Measurements from ENCODE around the gene FBXO15.

The FBXO15 gene, protein sequence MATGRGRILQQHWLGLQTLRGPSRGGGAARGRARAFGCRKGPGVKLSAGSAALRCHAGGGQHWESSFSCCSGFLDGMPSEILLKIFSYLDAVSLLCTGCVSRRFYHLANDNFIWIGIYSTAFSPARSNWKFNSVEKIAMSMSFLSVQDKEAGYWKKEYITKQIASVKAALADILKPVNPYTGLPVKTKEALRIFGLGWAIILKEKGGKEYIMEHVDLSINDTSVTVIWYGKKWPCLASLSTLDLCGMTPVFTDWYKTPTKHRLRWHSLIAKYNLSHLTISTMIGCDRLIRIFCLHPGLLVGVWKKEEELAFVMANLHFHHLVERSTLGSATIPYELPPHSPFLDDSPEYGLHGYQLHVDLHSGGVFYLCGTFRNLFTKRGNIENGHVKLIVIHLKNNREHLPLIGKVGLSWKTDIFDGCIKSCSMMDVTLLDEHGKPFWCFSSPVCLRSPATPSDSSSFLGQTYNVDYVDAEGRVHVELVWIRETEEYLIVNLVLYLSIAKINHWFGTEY

DNA sequence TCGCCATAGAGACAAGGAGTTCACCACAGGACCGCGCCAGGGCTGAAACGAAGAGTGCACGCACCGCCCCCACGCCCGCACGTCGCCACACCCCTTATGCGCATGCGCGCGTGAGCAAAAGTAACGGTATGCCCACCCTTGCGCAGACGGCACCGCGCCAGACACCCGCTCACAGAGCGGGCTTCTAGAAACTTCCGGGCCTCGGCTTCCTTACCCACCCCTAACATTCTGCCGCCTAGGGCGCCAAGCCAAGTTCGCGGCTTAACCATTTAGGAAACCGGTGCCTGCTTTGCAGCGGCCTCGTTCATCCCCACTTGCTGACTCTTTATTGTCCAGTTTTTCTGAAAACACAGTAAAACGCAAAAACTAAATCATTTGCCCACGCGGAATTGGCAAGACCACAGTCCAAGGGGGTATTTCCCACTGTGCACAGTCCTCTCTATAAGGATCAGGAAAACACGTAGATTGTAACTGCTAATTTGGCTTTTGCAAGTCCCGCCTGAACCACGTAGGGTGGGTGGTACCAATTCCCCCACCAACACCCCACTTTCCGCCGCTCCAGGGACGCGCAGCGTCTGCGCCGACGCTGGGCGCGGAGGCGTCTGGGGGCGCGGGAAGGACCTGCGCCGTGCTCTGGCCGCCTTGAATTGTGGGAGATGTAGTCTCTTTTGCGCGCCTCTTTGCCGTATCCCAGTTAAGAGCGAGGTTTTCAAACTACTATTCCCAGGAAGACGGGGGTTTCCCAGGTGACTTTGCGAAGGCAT is at the start of gene FBXO15, which contains the start of gene TIMM21:
FBXO15 (minus strand) TSS at position 56 of the 764 bp plus-strand sequence; CDS start at position 7, 49 bp downstream.
TIMM21 (plus strand) TSS at position 745 of the 764 bp plus-strand sequence. CDS start 286 bp downstream, outside the sequence.
- peak; percentile 95 for DNase-seq (ENCODE audit: low read depth)

DNA sequence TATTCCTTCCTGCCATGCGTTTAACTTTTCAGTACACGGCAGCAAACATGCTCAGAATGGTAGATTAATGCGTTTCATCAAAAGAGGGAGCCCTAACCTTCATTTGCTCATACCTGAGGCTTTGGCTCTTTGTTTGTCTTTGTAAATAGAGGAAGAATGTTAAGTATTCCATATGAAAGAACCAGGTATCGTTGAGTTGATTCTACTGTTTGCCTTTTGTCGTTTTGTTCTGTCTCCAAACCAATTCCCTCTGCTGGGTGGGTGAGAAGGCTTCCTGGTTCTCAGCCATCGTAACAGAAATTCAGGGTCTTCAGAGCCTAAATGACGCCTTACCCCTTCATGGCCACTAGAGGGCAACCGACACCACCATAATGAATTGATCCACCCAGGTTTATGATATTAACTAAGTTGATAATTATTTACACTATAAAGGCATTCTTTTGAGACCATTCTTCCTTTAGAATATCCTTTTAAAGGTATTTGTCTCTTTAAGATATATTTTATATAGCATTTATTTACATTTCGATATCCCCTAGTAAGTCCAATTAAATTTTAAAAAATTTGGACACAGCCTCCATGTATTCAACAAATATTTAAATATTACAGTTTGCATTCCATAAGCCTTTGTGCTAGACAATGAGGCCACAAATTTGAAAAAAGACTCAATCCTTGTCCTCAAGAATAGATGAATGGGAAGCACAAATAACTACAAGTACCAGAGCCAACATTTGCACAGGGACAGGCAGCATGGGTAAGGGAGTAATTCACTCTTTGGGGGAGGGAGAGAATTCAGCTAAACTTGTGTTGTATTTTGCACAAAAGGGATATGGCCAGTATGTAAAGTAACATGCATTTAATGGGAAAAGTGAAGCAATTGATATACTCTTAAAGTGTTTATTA is 48.8 kb upstream of the FBXO15 start:
- DNase-seq (ENCODE audit: low read depth): peak; percentile 3

DNA sequence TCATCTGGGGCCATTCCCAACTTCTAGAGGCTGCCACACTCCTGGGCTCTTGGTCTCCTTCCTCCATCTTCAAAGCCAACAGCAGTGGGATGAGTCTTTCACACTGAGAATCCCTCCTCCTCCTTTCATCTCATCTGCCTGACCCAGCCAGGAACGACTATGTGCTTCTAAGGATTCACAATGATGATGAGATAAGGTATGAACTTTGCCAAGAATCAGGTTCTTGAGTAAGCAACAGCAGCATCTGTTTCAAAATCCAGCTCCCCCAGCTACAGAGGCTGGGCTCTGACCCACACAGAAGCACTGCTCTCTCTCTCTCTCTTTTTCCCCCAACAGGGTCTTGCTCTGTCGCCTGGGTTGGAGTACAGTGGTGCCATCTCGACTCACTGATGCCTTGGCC is 47.1 kb upstream of the FBXO15 start:
- no peak for DNase-seq (ENCODE audit: low read depth)

DNA sequence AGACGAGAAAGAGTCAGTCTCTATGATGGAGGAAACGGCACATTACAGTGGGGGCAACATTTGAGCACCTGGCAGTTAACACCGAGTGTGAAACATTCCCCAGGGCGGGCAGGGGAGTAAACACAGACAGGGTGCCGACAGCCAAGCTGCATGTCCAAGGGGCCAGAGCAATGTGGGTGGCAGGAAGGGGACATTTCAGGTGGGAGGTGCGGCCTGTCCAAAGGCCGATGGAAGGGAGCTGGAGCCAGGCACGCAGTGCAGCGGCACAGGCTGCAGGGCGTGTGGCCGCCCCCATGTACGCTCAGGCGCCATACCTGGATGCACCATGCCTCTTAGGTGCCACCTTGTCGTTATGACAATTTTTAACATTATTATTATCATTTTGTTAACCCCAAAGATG is 43.9 kb upstream of the FBXO15 start:
- no peak for DNase-seq (ENCODE audit: low read depth)

DNA sequence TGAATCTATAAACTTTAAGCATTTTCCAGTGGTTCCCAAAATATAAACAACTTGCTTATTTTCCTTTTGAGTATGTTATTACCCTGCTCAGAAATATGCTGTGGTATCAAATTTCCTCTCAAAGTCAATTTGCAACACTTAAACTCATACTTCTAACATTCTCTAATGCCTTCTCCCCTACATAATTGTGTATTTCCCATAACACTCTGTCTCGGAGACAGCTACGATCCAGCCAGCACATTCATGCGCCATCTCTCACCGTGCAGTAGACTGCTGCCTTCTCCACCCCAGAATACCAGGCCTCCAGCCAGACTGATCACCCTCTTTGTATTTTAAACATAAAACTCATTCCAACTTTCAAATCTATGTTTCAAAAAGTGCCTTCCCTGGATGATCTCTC is 42.5 kb upstream of the FBXO15 start:
- no peak for DNase-seq (ENCODE audit: low read depth)

DNA sequence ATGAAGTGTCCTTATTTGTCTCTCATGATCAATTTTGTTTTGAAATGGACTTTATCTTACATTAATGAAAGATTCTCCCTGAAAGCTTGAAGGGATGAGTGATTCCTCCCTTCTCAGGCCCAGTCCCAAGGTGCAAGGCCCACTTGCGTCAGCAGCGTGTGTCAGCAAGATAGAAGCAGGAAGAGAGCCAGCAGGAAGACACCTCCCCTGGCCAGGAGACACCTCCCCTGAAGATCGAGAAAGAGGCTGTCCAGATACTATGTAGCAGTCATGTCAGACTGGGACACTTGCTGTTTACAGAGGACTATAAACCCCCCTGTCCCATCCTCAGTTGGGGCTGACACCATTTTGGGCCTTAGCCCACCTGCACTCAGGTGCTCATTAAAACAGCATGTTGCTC is 39.0 kb upstream of the FBXO15 start:
- DNase-seq (ENCODE audit: low read depth): no peak

DNA sequence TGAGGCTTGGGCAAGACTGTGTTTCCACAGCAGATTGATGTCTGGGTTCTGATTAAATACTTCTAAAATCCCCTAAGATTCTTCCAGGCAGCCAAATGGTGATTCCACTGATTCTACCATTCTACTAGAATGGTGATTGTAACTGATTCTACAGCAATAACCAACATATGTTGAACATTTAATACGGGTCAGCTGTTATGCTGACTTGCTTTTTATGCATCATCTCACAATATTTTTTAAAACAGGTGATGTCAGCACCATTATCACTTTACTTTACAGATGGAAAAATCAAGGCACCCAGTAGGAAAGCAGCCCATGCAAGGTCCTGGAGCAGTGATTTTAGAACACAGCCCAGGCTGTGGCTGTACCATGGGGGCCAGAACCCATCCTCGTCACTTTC is 38.2 kb upstream of the FBXO15 start:
- no peak for DNase-seq (ENCODE audit: low read depth)

DNA sequence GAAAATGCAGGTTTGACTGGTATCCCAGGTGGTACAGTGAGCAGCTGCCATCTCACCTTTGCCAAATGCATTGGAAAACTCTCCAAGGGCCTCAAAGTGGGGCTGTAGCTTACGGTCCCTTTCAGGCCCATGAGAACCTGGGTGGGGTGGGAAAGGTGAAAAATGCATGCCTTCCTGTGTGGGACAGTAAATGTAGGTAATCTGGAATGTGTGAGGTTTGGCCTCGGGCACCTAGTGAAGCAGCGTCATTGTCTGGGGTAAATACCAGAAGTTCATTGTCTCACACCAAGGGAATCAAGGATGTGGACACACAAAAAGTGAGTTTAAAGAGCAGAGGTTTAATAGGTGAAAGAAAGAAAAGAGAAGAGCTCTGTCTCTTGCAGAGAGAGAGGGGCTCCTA is 37.2 kb upstream of the FBXO15 start:
- DNase-seq (ENCODE audit: low read depth): no peak

DNA sequence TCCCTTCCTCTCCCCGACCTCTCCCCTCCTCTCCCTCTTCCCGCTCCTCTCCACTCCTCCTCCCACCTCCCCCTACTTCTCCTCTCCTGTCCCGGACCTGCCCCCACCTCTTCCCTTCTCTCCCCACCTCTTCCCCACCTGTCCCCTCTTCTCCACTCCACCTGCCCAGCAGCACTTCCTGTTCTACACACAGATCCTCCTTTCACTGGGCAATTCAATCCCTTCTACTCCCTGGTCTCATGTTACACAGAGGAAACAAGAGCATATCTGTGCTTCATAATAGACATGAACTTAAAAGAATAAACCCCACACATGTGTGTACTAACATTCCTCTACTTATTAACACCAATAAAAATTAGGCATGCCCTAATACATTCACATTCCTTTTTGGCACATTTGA is 35.5 kb upstream of the FBXO15 start:
- DNase-seq (ENCODE audit: low read depth): no peak

DNA sequence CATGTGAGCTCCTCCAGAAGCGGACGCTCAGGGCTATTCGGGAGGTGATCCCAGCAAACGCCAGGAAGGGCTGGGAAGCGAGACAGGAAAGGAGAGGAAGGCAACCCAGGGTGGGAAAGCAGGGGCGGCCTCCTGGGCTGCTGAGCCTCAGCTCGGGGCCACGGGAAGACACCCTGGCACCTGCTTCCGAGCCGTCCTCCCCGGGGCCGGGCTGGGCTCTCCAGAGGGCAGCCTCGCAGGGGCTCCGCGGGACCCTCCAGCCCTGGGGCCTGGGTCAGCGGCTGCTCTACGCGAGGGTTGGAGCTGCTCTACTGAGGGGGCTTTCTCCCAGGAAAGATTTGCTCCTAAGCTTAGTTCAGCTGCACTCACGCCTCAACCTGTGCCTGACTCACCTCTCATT is 34.7 kb upstream of the FBXO15 start:
- DNase-seq (ENCODE audit: low read depth): no peak

DNA sequence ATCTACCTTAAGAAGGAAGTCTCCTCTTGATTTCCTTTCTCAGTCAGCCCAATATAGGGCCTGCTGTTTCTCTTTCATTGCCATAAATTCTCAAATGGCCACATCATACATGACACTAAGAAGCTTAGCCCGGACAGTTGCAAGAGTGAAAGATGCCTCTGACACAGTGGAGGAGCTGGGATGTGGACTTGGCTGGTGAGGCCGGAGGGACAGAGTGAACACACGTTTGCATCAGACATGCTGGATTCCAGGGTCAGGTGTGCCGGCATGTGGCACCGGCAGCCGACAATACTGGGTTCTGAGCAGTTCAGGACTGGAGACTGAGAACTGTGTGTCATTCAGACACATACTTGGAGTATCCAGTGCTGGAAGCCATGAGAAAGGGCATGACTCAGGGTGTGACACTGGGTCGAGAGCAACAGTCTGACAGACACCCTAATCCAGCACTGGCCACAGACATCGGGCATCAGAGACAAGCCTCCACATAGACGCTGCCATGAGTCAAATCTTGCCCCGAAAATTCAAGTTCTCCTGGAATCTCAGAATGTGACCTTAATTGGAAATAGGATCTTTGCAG is 32.1 kb upstream of the FBXO15 start:
- no peak for DNase-seq (ENCODE audit: low read depth)

DNA sequence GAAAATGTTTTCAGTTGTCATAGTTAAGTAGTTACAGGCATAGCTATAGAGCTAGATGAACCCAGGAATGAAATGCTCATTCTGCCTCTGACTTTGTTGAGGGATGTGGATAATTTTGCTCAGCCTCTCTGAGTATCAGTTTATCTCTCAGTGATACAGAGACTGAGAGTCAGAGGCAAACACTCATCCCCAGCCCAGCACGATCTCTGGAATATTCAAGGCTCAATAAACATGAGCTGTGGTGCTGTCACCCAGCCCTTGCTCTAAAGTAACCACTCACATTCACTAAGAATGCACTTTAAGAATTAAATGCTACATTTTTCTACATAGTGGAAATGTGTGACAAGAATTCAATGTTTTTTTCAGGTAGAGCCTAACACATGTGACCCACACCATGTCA is 31.2 kb upstream of the FBXO15 start:
- no peak for DNase-seq (ENCODE audit: low read depth)

DNA sequence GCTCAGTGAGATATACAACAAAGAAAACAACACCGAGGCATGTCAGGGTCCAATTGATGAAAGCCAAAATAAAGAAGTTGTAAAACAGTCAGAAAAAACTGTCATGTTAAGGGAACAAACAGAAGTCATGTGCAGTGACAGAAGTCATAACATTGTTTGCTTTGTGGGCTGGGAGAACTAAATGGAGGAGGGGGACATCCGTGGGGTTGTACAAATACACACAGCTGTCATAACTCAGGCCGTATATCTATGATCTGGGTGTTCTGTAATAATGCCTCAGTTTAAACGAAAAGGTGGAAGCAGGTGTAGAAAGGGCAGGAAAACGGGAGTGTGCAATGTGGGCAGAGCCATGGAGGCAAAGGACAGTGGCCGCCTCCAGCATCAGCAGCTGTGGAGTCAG is 28.0 kb upstream of the FBXO15 start:
- DNase-seq (ENCODE audit: low read depth): no peak

DNA sequence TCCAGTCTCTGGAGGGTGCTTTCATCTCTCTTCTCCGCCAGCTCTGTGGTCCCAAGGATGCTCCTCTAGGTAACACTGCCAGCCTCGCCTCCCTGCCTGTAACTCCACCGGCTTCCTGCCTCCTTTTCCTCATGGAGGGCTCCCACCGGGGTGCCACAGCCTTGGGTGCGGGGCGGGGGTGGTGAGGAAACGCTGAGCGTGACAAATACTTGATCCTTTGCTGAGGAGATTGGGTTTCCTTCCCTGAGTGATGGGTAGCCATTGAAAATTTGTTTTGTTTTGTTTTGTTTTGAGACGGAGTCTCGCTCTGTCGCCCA is 25.8 kb upstream of the FBXO15 start:
- DNase-seq (ENCODE audit: low read depth): no peak

DNA sequence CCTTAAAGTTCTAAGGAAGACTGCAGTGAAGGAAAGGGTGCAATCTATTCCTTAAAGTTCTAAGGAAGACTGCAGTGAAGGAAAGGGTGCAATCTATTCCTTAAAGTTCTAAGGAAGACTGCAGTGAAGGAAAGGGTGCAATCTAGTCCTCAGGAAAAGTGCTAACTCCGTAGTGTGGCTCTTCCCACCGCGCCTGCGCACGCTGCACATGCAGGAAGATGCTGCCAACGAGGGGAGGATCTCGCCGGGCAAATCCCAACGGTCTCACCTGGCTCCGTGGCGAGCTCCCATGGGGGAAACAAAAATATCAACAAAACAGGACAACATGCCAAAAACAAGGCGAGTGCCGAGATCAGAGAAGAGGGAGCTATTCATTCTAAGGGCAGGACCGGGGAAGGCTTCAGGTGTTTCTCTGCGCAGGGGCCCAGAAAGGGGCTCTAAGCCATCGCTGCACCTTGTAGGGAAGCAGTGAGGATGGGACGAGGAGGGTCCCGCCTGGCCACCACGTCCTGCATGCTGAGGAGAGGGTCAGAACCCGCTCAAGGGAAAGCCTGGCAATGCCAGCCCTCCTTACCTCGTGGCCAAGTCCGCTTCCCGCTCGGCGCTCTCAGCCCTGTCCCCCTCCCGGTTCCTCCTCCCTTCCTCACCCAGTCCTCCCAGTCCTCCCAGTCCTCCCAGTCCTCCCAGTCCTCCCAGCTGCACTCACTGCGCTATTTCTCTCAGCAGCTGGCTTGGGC is 25.2 kb upstream of the FBXO15 start:
- DNase-seq (ENCODE audit: low read depth): no peak

DNA sequence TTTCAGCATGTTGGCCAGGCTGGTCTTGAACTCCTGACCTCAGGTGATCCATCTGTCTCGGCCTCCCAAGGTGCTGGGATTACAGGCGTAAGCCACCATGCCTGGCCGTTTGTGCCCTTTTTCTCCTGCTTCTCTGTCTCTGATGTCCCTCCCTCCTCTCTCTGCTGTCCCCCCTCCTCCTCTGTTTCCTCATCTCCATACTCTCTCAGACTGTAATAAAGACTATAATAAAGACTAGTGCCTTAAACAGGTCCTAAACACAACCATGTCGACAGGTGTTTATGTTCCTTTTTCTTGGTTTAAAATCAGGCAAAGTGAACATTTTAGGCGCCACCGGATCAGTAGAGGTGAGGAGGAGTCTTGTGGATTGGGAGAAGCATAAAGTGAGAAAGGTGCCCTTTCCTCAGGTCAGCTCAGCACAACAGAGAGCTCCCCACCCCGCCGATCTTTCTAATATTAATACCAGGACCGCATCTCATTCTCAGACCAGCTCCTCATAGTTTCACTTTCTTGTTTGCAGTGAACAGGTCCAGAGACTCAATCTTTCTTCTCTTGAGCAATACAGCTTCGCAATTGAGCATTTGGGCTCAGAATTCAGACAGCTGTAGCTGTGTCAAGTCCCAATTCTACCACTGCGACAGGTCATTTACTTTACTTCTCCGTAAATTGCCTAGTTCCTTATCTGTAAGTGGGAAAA is 24.4 kb upstream of the FBXO15 start:
- DNase-seq (ENCODE audit: low read depth): no peak

DNA sequence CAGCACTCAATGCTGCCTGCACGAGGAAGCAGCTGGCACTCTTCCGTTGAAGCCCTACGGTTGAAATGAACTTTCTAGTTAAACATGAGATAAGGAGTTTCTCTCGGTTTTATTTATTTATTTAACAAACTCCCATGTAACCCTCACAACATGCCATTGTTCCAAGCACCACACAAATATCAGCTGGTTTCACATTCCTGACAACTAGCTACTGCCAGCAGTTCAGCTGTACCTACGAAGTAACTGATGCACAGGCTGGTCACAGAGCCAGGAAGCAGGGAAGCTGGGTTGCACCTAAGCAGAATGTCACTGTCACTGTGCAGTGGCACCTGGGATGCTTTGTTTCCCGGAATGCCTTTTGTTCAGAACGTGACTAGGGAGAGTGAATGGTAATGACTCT is 18.8 kb upstream of the FBXO15 start:
- no peak for DNase-seq (ENCODE audit: low read depth)

DNA sequence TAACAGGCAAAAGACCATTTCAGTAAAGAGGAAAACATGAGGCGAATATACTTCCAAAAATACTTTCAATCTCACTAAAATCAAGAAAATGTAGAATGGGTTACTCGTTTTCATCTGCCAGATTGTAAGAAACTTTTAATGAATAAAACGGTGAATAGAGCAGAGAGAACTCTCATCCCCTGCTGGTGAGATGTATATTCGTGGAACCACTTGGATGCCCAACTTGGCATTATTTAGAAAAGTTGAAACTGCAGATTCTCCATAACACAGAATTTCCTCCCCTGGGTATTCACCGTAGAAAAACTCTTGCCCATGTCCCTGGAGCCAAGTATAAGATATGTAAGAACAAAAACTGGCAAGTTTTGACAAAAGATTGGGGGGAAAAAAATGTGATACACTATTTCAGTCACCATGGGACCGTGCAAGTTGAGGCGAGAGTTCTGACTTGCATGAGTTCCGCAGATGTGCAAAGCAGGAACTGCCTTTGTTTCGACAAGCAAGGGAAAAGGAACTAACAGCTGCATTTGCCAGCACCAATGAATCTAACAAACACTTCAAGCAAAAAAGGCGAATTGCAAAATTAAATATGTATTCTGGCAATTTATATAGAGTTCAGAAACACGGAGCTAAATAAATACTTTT is 15.5 kb upstream of the FBXO15 start:
- DNase-seq (ENCODE audit: low read depth): no peak

DNA sequence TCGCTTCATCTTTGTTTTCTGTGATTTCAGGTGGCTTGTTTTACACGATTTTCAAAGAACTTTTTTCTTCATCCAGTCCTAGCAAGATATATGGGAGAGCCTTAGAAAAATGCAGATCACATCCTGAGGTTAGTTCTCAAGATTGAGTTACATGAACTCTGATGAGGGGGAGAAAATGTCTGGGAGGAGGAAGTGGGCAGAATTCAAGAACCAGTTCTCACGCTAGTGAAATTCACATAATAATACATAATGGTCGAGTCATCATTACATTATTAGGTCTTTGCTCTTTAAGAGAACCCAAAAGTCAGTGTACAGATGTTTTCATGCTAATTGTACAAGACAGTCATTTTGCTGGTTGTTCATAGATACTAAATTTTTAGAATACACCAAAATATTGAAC is 7.6 kb upstream of the FBXO15 start:
- DNase-seq (ENCODE audit: low read depth): no peak

DNA sequence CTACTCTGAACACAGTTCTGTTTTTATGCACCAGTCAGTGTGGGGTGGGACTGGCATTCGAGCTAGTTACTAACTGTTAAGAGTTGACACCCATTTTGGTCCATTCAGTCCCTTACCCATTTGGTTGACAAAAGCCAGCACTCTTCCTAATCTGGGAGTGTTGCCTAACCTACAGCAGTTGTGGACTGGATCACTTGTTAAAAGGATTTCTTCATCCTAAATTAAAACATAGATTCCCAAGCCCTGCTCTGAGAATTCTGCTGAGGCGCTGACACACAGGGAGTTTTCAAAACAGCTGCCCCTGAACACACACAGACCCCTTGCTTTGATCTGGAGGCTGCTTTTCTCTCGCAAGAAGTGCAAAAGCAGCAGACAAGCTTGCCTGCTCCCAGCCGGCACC is 7.1 kb upstream of the FBXO15 start:
- DNase-seq (ENCODE audit: low read depth): no peak

Data from stimulated activated CD8-positive, alpha-beta memory T cell treated with anti-CD3 and anti-CD28 coated beads, Interleukin-4, amount 100 ng/mL, for 24 hours (primary cell).